ENCODE data around the gene BDNF. TPM values are rescaled to one million over a fixed set of nuclear protein-coding genes. Genes with fewer than 3 reads are reported as not detected.

BDNF gene
- total and polyA plus RNA-seq, 2 of the 8 experiments (the other 6 are each of a cell fraction or from before 2014, with no cell fraction given), result 2.4 to 5.4 TPM

DNA sequence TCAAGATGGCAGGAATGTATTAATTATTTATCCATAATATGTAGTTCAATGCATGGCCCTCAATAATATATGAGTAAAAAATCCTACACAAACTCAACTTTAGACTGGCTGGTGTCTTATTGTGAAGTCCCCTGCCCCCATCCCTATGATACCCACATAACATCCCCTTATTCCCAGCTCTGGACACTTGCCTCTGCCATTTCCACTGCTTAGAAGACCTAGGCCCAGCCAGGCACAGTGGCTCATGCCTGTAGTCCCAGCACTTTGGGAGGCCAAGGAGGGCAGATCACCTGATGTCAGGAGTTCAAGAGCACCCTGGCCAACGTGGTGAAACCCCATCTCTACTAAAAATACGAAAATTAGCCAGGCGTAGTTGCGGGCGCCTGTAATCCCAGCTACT lies 84.4 kb downstream of the BDNF start:
- TF ChIP-seq POLR2A (IDR thresholded peaks at IDR 0.05; ENCODE audit: control extremely low read depth in 1 of 2, low read depth in 2 of 2, low read length in 2 of 2) (peak; percentile 22 to 55; a peak in 2 of 3 replicates), POLR2AphosphoS5 (IDR thresholded peaks at IDR 0.05; ENCODE audit: low read depth, low read length) (peak; percentile 82), HDAC2 (IDR thresholded peaks at IDR 0.05; ENCODE audit: borderline replicate concordance in 1 of 2, low read depth in 2 of 2, low read length in 2 of 2) (no peak)
- Histone ChIP-seq H2BK120ac (replicated peaks; ENCODE audit: low read depth, low read length) (no peak overlapping the region), H4K91ac (replicated peaks; ENCODE audit: insufficient read length, low read length) (no peak overlapping the region), H2BK5ac (ENCODE audit: low read depth, low read length) (no peak overlapping the region), H3K27me3 (replicated peaks in 1 of 4; ENCODE audit: control insufficient read depth in 3 of 4, extremely low read depth in 1 of 4, insufficient read depth in 3 of 4, low read length in 3 of 4) (no peaks in the 10 kb centered on the region), H4K20me1 (replicated peaks in 1 of 2; ENCODE audit: control insufficient read depth in 1 of 2, insufficient read depth in 2 of 2, low read length in 2 of 2) (peaks cover 8 to 11% of the 10 kb centered on the region in 2 experiments), H2AFZ (ENCODE audit: low read length) (no peak overlapping the region), H3K9ac (replicated peaks in 1 of 4; ENCODE audit: extremely low read depth in 1 of 4, low read depth in 3 of 4, low read length in 3 of 4) (no peak overlapping the region), H3K18ac (ENCODE audit: extremely low read depth, low read length) (no peak overlapping the region), H3K4ac (replicated peaks; ENCODE audit: insufficient read length, low read depth, low read length) (no peak overlapping the region), H3K79me1 (ENCODE audit: low read depth, low read length) (no peaks in the 10 kb centered on the region), H3K23ac (ENCODE audit: insufficient read length) (no peak overlapping the region), H4K8ac (ENCODE audit: extremely low read depth, insufficient read depth, low read length) (no peak overlapping the region), H2BK12ac (ENCODE audit: low read depth, low read length) (no peak overlapping the region), H3K56ac (replicated peaks; ENCODE audit: insufficient read length, low read depth, low read length) (no peak overlapping the region), H3K36me3 (ENCODE audit: control insufficient read depth in 2 of 4, insufficient read depth in 4 of 4, low read length in 3 of 4) (peaks cover 13 to 56% (median 50%) of the 10 kb centered on the region in 4 experiments; a peak in 7 of 8 replicates), H3K4me3 (ENCODE audit: extremely low read depth in 1 of 4, insufficient read depth in 2 of 4, low read depth in 3 of 4, low read length in 4 of 4) (no peak overlapping the region), H3K9me3 (ENCODE audit: insufficient read depth in 2 of 2, low read depth in 1 of 2, low read length in 1 of 2) (no peaks in the 10 kb centered on the region), H4K5ac (ENCODE audit: insufficient read length, low read depth, low read length) (no peak overlapping the region), H2BK15ac (ENCODE audit: low read length) (no peak overlapping the region), H3K14ac (ENCODE audit: insufficient read length) (no peak overlapping the region), H2BK20ac (ENCODE audit: low read length) (no peak overlapping the region), H3K79me2 (ENCODE audit: control insufficient read depth in 1 of 2, insufficient read depth in 2 of 2, low read length in 2 of 2) (no peaks in the 10 kb centered on the region), H3K4me1 (replicated peaks in 1 of 4; ENCODE audit: control insufficient read depth in 3 of 4, insufficient read depth in 4 of 4, low read length in 3 of 4) (peaks cover 0 to 2% (median 0%) of the 10 kb centered on the region in 4 experiments; a peak in 1 of 7 replicates), H3K23me2 (ENCODE audit: low read depth, low read length) (no peaks in the 10 kb centered on the region; the same call in 1 of the 2 replicates), H3K27ac (ENCODE audit: low read depth, low read length) (no peak overlapping the region), H2AK5ac (ENCODE audit: low read depth, low read length) (no peak overlapping the region), H3K4me2 (ENCODE audit: insufficient read depth in 1 of 2, low read depth in 2 of 2, low read length in 2 of 2) (no peak overlapping the region)
- WGBS, 2 experiments (ENCODE audit: extremely low coverage in 1 of 2, insufficient coverage in 1 of 2, insufficient read length in 1 of 2, insufficient replicate concordance in 2 of 2, low coverage in 1 of 2, low lambda C conversion rate in 2 of 2, missing lambda C conversion rate in 1 of 2), result 91% methylated on average over 5 of the region's 5 CpGs; no CpG with 5 or more reads in 1 of the 2 experiments
- DNase-seq (ENCODE audit: low read depth in 1 of 2, low spot score in 2 of 2) (no peak), FAIRE-seq (no peak)
- POLR2A ChIA-PET (ENCODE audit: partially characterized antibody), result interaction anchor here (0.7 to 14.1 kb wide), 12 partner anchors 3 to 109 kb away, joined by 3 to 208 read pairs (median 4); partner anchors contain the start of genes BDNF and LIN7C
- CTCF ChIA-PET (ENCODE audit: partially characterized antibody), result interaction anchor here (0.8 to 1.1 kb wide), 2 partner anchors 12 to 83 kb away, joined by 5 read pairs; no protein-coding TSS in a partner anchor
